Heart right ventricle (tissue), 16 donors: ENCODE results near the gene SH3BP4. TPM values are rescaled to one million over a fixed set of nuclear protein-coding genes. Genes with fewer than 3 reads are reported as not detected.

Experiments
- ATAC-seq, 8 donors: fragments of 200-7000 bp; cut with Tn5 transposase; one replicate each; pipeline ENCODE4 v1.9.1; 2020; ENCODE audit warnings: mild to moderate bottlenecking in 8 of 8, moderate library complexity in 8 of 8, moderate number of reproducible peaks in 1 of 8
- DNase-seq, 2 donors: peaks; one replicate each; pipeline ENCODE4 v3.0.0-alpha.2; 2020
- H3K27ac ChIP-seq, 10 donors: fragments of 200-600 bp; sonication (generic) in 2 of 10; one replicate each; pipeline versions ENCODE4 v1.5.0 to v1.8.0; 2020 to 2022; ENCODE audit warnings: mild to moderate bottlenecking in 3 of 10
- H3K27me3 ChIP-seq, 7 donors: fragments of 200-600 bp; one replicate each; pipeline ENCODE4 v1.8.0; 2021 to 2022; ENCODE audit warnings: mild to moderate bottlenecking in 2 of 7
- H3K36me3 ChIP-seq, 9 donors: fragments of 200-600 bp; sonication (generic) in 1 of 9; one replicate each; pipeline versions ENCODE4 v1.5.0 to v1.8.0; 2020 to 2022; ENCODE audit warnings: mild to moderate bottlenecking in 2 of 9
- H3K4me1 ChIP-seq, 9 donors: fragments of 200-600 bp; sonication (generic) in 1 of 9; one replicate each; pipeline versions ENCODE4 v1.5.0 to v1.8.0; 2020 to 2022; ENCODE audit warnings: mild to moderate bottlenecking in 4 of 9
- H3K4me3 ChIP-seq, 10 donors: fragments of 200-600 bp; sonication (generic) in 2 of 10; one replicate each; pipeline versions ENCODE4 v1.5.0 to v1.8.0; 2020 to 2022; ENCODE audit warnings: mild to moderate bottlenecking in 7 of 10, moderate library complexity in 2 of 10
- H3K9me3 ChIP-seq, 11 donors: fragments of 200-600 bp in 10 of 11; sonication (generic) in 2 of 11; one replicate each; pipeline versions ENCODE4 v1.5.0 to v1.8.0; 2013 to 2022; ENCODE audit warnings: mild to moderate bottlenecking in 2 of 11, control low read depth in 1 of 11, moderate library complexity in 1 of 11
- CTCF ChIP-seq, 9 donors: fragments of 200-600 bp; sonication (generic) in 2 of 9; IDR thresholded peaks; one replicate each; pipeline versions ENCODE4 v1.5.0 to v1.8.0; 2021 to 2022; ENCODE audit warnings: antibody characterized with exemption in 9 of 9, mild to moderate bottlenecking in 5 of 9, moderate library complexity in 1 of 9
- WGBS, 2 donors: extraction: QIAGEN DNeasy Blood & Tissue Kit; methylation state at CpG; one replicate each; pipeline ENCODE4 v1.1.7; 2013; ENCODE audit warnings: inconsistent platforms in 1 of 2; 5-methylcytosine and 5-hydroxymethylcytosine counted together
- intact Hi-C, 10 donors: fragments of 100-400 bp; cut with DNase I; formaldehyde crosslinking; loops; one replicate each; pipeline versions ENCODE4 v1.11.1 to v1.14.2; 2022
- polyA plus RNA-seq, 2 donors: library from polyadenylated mRNA; stranded (reverse); fragments of 200-250 nt; gene quantifications; one replicate each; pipeline ENCODE4 v1.2.3, GENCODE V29; 2013
- total RNA-seq, 10 donors: library from RNA; stranded (reverse); fragmentation: NEBNext Ultra II Directional in 3 of 10; extraction: Animal tissue kit (Norgen Biotek cat#: 25700) in 3 of 10; gene quantifications; one replicate each; pipeline versions ENCODE4 v1.2.1 to v1.2.4, GENCODE V29; 2021 to 2023
- donor health status: Arrhythmogenic right ventricular cardiomyopathy.
- donor health status: ischemic (EF 13 %, LVEDD 7.1; RV severe dilation, severe dysfunction).
- donor health status: healthy with polysubstance abuse.
- donor health status: DM: no; HTN: yes; CAD: no.
- donor health status: DM: no; HTN: no; CAD: no.
- donor health status: ischemic (EF 25% LVEDD 6.9; RV normal size, moderate dysfunction).
- donor health status: ischemic (EF 25% LVEDD 5.7; RV mildly dilated, moderate dysfunction).
- donor health status: healthy.
- donor health status: DM: yes; HTN: yes; CAD: no.
- donor health status: Ischemic cardiomyopathy.
- donor health status: ischemic (EF 35%, LVEDD 5.7; RV mildly dilated, moderate dysfunction).
- donor health status: nonischemic (EF 11% LVEDD 7.7; RV severe dilation, severe dysfunction).
- donor health status: DM: yes; HTN: yes; CAD: no.
- donor health status: PGD.
- donor health status: ischemic (EF 29% LVEDD 5.4; RV normal size, mild dysfunction).
- donor health status: nonischemic (EF 23%, LVEDD 6.1; RV moderate dilation, normal function).

Gene SH3BP4
- total and polyA plus RNA-seq, 12 donors, result 6.3 to 15.3 (median 10.8) TPM

GRCh38 chr2:234932591-234933168 is 19.1 kb upstream of the SH3BP4 start:
- Histone ChIP-seq H3K9me3 (no peaks in the 10 kb centered on the region), H3K4me3 (no peak overlapping the region), H3K27me3 (peaks cover 0 to 11% (median 0%) of the 10 kb centered on the region in 7 donors), H3K36me3 (no peaks in the 10 kb centered on the region), H3K4me1 (no peaks in the 10 kb centered on the region), H3K27ac (no peak overlapping the region)
- ATAC-seq (no peak), DNase-seq (no peak)
- no peak for TF ChIP-seq CTCF (IDR thresholded peaks at IDR 0.05)
- 64 to 65% methylated on average over 12 of the region's 12 CpGs for WGBS, 2 donors
- intact Hi-C loops, result no loop called here

DNA sequence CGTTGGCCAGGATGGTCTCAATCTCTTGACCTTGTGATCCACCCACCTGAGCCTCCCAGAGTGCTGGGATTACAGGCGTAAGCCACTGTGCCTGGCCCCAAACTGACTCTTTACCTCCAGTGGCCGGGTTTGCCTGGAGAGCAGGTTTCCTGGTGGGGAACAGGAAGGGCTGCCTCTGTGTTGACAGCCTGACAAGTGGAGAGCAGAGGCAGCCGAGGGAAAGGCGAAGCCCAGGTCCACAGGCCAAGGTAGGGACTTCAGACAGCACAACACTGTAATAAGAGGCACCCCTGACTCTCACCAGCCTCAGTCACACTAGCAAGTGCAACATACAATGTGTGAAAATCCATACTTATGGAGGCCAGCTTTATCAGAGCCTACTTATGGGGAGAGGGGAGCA is 16.5 kb upstream of the SH3BP4 start:
- WGBS, 2 donors, result 80 to 83% methylated on average over 5 of the region's 5 CpGs
- TF ChIP-seq CTCF (IDR thresholded peaks at IDR 0.05), result no peak
- H3K27me3 ChIP-seq, result peaks cover 0 to 11% (median 0%) of the 10 kb centered on the region in 7 donors
- no peak for ATAC-seq
- no peaks in the 10 kb centered on the region for H3K4me1 ChIP-seq
- intact Hi-C loops, result no loop called here
- no peak overlapping the region for H3K27ac ChIP-seq
- H3K9me3 ChIP-seq, result no peaks in the 10 kb centered on the region
- H3K36me3 ChIP-seq, result no peaks in the 10 kb centered on the region
- DNase-seq, result no peak
- no peak overlapping the region for H3K4me3 ChIP-seq

GRCh38 chr2:234939576-234939975 is 12.2 kb upstream of the SH3BP4 start:
- no peak overlapping the region for H3K27ac ChIP-seq
- no peaks in the 10 kb centered on the region for H3K4me1 ChIP-seq
- intact Hi-C loops, result no loop called here
- TF ChIP-seq CTCF (IDR thresholded peaks at IDR 0.05), result no peak
- ATAC-seq, result no peak
- H3K36me3 ChIP-seq, result no peaks in the 10 kb centered on the region
- no peak for DNase-seq
- 80 to 85% methylated on average over 4 of the region's 4 CpGs for WGBS, 2 donors
- H3K4me3 ChIP-seq, result no peak overlapping the region
- peaks cover 0 to 11% (median 0%) of the 10 kb centered on the region in 7 donors for H3K27me3 ChIP-seq
- peaks cover 0 to 11% (median 3%) of the 10 kb centered on the region in 11 donors for H3K9me3 ChIP-seq

DNA sequence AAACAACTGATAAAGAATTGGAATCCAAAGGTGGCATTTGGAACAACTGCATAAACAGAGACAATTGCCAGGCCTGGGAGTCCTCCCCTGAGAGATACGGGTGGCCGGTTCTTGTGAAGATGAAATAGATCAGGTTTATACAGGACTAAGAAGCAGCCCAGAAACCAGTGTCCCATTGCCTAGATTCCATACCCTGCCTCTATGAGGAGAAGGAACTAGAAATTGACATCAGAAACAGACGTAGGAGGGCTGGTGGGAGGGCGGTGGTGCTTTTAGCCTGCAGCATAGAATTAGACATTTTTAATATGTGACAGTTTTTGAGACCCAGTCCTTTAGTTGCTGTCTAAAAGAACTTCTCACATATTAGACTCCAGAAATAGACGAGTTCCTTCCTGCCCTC is 11.8 kb upstream of the SH3BP4 start:
- DNase-seq, result no peak
- Histone ChIP-seq H3K36me3 (no peaks in the 10 kb centered on the region), H3K4me3 (no peak overlapping the region), H3K9me3 (peaks cover 0 to 11% (median 3%) of the 10 kb centered on the region in 11 donors), H3K4me1 (no peaks in the 10 kb centered on the region), H3K27ac (no peak overlapping the region), H3K27me3 (peaks cover 0 to 11% (median 0%) of the 10 kb centered on the region in 7 donors)
- no peak for ATAC-seq
- intact Hi-C loops, result no loop called here
- 71 to 77% methylated on average over 5 of the region's 5 CpGs for WGBS, 2 donors
- no peak for TF ChIP-seq CTCF (IDR thresholded peaks at IDR 0.05)
